Measurements from ENCODE around the gene EIF3D.
A peak's percentile ranks its signal among the peaks of the same experiment; 100 is the strongest.
"Not testable (repeated sequence)": the region's sequence is repeated elsewhere in the genome, so short reads cannot be mapped to it uniquely, and the experiment has no call there.

The EIF3D gene

DNA sequence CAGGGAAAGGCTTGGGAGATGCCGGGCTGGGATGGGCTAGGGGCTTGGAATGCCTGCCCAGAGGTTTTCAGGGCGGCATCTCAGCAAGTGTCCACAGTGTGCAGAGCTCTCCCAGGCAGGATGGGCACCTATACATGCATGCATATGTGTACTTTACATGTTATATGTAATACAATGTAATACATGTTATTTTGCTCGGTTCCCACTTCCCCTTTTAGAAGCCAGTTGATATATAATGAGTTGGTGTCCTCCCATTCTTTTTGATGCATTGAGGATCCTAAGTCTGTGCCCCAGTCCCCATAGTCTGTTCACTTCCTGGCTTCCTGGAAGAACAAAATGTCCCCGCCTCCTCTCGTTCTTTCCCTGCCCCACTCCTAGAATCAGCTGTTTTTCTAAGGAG is 20.1 kb upstream of the EIF3D start:
- no peak for DNase-seq

DNA sequence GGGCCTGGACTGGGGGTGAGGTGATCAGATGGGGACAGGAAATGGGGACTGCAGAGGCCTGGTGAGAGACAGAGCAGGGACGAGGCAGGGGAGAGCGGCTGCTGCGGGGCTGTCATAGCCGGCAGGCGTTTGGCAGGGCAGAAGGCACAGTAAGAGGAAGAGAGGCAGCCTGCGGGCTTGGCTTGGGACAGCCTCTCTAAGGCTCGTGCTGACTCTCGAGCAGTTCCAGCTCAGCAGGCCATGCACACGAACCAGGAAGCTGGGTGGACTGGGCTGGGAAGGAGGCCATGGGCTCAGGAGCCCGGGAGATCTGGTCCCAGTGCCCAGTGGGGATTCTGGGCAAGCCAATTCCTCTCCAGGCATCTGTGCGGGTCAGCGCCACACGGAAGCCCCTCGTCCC is 19.6 kb upstream of the EIF3D start:
- no peak for DNase-seq

DNA sequence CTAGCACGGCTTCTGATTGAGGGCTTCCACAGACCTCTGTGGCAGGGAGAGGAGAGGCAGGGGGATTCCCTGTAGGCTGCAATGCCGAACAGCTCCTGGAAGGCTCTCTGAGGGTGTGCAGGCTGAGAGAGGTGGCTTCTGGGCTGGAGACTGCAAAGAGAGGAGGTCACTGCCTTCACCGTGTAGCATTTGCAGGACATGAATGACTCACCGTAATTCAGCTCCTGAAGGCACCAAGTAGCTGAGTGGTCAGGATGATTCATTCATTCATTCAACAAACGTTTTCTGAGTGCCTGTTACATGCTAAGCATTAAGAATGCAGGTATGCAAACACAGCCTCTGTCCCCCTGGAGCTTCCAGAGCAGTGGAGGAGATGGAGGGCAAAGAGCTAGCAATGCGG is 18.0 kb upstream of the EIF3D start:
- DNase-seq = no peak

DNA sequence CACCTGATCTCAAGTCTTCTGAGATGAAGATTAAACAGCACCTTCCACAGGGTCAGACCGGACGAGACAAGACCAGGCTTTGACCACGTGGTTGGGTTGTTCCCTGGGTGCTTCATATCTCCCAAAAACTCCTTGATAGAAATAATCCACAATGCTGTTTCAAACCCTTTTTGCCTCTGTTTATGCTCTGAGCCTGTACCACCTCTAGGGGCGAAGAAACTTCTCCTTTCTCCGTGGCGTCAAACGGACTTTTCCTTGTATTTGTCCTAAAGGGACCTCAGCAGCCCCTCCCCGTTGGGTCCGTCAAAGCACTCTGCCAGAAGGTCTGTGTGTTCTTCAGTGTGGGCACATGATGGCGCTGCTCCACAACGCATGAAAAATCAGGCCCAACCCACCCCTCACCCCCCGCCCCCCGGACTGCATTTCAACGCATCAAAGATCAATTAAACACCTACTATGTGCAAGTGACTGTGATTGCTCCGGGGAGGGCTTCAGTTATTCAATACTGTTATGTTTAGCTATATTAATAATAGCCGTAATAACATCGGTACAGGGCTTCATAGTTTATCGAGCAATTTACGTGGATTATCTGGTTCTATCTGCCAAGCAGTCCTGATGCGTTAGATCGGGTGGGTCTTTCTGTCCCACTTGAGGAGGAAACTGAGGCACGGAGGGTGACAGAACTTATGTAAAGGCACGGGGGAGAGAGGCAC is 17.3 kb upstream of the EIF3D start:
- DNase-seq = no peak

DNA sequence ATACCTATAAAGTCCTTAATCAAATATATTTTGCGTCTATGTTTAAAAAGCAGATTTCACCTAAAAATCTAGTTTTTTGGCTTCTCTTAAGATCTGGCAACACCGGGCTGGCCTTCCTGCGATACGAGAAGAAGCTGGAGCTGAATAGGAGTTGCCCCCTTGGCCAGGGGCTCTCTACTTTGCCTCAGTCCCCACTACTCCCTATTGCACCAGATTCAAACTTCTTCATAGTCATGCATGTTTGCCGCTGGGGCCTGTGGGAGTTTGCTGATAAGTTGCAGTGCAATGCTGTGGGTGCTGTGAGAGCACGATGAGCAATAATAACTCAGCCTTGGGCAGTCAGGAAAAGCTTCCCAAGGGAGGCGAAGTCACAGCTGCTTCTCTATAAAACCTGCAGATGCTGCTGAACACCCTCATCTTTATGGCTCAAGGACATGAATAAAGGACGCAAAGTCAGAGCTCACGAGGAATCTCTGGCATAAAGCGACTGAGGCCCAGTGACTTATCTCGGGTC is 15.2 kb upstream of the EIF3D start:
- no peak for DNase-seq

DNA sequence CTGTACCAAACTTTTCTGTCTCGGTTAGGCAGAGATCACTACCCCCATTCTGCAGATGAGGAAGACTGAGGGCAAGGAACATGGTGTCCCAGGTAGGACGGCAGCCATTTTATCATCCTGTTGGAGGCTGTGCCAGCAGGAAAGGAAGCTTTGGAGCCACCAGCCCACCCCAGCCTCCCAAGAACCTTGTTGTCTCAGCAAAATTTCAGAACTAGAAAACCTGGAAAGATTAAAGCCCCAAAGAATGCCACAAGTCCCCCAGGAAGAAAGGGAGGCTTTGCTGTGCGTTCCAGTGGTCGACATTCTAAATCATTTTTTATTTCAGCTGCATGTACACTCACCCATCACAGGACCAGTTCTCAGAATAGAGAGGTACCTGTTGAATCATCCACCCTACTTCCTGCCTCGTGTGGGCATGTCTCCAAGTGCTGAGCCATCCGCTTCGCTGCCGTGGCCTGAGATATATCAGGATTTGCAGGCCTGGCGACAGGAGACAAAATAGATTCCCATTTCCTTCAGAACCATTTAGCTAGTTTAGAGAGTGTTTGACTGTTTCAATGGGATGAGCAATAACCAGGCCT is 13.0 kb upstream of the EIF3D start:
- DNase-seq = no peak

DNA sequence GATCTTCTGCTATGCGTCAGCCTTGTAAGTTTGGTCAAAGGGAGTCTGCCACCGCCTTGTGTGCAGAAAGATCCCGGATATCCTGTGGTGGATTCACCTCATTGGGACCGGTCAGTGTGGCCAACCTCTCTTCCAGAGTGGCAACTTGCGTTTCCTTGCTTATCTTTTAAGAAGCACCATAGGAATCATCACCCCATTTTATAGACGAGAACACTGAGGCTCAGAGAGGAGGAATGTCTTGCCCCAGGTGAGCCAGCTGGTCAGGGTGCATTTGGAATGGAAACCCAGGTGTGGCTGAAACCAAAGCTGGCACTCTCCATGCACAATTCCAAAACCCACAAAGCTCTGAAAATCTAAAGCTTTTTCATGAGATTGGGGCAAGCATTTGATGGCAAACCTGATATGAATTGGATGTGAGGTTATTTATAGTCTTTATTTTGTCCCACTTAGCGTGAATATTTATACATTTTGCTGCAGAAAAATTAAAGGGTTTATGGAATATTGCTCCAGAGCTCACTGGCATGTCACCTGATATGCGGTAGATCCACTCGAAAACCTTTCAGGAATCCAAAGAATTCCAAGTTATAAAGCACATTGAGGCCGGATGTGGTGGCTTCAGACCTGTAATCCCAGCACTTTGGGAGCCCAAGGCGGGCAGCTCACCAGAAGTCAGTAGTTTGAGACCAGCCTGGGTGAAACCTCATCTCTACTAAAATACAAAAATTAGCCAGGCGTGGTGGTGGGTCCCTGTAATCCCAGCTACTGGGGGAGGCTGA is 12.1 kb upstream of the EIF3D start:
- DNase-seq = no peak

DNA sequence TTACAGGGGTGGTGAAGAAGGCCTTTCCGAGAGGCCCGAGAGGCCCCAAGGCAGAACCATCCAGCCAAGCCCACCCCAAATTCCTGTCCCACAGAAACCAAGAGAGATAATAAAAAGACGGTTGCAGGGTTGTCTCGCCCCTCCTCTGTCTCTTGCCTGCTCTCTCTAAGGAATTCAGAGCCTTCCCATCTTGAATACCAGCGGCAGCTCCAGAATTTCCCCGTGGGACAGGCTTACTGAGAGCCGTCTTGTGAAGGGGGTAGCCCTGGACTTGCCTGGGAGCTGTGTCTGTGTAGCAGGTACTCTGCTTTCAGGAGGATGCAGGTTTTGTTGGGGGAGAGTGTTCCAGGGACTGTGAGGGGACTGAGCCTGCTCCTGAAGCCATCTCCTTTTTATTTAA is 9.6 kb upstream of the EIF3D start:
- no peak for DNase-seq

DNA sequence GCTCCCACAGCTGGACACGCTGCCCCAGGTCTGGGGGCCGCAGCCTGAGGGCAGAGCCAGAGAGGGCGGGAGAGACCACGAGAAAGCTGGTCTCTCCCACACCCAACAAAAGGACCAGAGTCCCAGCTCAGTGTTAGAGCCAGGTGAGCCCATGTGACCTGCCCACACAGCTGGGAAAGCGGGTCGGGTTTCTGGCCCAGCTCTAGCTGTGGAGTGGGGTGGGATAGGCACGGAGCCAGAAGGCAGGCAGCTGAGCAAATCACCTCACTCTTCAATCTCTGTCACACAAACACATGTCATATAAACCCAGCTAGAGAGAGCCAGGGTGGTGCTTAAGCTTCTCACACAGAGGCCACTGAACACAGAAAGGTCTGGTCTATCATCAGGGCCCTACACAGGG is 7.8 kb upstream of the EIF3D start:
- DNase-seq = peak; percentile 87

DNA sequence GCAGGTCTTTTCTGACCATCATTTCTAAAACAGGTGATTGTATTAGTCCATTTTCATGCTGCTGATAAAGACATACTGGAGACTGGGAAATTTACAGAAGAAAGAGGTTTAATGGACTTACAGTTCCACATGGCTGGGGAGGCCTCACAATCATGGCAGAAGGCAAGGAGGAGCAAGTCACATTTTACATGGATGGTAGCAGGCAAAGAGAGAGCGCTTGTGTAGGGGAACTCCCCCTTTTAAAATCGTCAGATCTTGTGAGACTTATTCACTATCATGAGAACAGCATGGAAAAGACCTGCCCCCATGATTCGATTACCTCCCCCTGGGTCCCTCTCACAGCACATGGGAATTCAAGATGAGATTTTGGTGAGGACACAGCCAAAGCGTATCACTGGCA is 4.4 kb upstream of the EIF3D start:
- DNase-seq = not testable (repeated sequence)

DNA sequence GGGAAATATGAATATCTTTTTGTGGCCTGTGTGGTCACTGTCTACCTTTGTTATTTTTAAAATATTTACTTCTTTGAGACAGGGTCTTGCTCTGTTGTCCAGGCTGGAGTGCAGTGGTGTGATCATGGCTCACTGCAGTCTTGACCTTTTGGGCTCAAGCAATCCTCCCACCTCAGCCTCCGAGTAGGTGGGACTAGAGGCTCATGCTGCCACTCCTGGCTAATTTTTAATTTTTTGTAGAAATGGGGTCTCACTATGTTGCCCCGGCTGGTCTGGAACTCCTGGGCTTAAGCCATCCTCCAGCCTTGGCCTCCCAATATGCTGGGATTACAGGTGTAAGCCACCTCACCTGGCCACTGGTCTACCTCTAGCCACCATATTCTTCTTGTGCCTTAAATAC is 3.5 kb upstream of the EIF3D start:
- DNase-seq = no peak

DNA sequence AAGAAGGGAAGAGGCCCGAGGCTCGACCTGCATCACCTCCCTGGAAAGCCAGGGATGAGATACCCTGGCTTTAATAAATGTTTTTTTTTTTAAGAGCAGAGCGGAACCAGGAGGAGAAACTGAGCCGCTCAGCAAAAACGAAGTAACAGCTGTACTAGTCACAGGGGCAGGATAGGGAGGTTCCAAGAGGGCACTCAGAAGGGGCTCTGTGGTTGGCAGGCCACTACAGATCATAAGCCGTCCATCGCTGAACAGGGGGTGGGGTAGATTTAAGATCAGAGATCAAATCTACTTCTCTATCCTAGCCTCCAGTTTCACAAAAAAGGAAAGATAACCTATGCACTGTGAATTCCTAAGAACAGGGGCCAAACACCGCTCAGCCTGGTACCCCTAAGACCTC is 625 bp downstream of the EIF3D start:
- DNase-seq = peak; percentile 12

DNA sequence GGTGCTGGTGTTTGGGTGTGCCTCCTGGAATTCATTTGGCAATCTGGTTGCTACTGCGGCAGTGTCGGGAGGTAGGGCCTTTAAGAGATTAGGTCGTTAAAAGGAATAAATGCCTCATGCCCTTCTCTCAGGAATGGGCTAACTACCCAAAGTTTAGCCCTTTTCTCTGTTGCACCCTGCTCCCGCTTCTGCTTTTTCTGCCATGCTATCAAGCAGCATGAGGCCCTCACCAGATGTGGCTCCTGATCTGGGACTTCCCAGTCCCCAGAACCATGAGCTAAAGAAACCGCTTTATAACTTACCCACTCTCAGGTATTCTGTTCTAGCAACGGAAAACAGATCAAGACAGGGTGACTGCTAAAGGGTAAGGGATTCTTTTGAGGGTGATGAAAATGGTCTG is 6.3 kb downstream of the EIF3D start:
- DNase-seq = no peak

DNA sequence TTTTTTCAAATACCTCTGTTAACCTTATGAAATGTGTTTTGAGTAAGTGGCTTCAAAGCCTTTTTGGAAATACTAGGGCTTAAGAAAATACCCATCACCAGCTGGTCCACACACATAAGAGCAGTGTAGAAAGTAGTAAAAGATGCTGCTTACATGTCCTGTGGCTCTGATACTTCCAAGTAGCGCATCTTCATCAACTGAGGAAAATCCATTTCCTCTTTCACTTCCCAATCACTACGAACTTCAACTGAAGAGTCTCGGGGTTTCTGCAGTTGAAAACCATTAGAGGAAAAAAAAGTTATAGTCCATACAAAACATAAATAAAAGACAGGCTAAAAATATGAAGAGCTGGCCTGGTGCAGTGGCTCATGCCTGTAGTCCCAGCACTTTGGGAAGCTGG is 8.5 kb downstream of the EIF3D start:
- no peak for DNase-seq

DNA sequence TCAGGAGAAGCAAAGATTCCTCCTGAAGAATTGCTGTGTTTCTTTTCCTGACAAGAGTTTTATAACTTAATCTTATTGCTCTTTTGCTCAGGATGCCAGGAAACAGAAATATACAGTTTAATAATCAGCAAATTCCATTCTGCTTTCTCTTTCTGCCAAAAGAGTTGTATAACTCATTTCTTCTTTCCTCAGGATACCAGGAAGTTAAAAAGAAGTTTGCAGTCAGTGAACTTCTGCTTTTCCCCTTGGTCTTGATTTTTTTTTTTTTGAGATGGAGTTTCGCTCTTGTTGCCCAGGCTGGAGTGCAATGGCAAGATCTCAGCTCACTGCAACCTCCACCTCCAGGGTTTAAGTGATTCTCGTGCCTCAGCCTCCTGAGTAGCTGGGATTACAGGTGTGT is 9.1 kb downstream of the EIF3D start:
- DNase-seq = not testable (repeated sequence)

DNA sequence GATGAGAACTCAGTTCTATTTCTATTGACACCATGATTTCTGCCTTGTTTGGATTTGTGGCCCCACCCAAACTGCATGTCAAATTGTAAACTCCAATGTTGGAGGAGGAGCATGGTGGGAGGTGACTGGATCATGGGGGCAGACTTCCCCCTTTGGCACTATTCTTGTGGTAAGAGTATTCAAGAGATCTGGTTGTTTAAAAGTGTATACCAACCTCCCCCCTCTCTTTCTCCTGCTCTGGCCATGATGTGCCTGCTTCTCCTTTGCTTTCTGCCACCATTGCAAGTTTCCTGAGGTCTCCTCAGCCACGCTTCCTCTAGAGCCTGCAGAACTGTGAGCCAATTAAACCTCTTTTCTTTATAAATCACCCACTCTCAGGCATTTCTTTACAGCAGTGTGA is 14.2 kb downstream of the EIF3D start:
- DNase-seq = no peak

DNA sequence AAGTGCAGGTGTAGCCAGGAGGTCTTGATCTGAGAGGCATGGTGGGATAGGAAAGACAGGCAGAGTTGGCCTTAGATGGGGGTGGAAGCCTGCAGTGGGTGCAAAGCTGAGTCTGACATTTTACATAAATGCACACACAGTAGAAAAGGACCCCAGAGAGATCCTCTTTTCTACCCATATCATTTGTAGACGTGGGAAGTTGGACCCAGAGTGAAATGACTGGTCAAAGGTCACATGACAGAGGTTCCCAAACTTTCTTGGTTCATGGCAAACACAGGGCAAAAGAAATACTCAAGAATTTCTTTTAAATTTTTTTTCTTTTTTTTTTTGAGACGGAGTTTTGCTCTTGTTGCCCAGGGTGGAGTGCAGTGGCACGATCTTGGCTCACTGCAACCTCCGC is 16.0 kb downstream of the EIF3D start:
- no peak for DNase-seq

DNA sequence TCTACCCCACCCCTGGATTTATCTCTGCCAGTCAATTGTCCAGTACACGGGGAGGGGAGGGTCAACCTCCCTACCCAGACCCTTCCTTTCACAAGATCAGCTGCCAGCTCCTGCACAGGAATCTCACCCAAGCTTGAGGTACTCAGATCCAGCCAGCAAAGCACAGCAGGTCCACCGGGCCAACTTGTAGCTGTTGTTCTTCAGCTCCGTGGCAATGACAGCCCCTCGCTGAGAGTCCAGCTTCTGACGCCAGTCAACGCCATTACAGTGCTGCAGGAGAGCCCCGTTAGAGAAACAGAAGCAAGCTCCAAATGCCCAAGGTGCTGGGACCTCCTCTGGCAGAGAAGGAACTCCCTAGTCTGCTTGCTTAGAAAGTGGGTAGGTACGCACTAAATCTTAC is 16.6 kb downstream of the EIF3D start:
- DNase-seq = no peak

DNA sequence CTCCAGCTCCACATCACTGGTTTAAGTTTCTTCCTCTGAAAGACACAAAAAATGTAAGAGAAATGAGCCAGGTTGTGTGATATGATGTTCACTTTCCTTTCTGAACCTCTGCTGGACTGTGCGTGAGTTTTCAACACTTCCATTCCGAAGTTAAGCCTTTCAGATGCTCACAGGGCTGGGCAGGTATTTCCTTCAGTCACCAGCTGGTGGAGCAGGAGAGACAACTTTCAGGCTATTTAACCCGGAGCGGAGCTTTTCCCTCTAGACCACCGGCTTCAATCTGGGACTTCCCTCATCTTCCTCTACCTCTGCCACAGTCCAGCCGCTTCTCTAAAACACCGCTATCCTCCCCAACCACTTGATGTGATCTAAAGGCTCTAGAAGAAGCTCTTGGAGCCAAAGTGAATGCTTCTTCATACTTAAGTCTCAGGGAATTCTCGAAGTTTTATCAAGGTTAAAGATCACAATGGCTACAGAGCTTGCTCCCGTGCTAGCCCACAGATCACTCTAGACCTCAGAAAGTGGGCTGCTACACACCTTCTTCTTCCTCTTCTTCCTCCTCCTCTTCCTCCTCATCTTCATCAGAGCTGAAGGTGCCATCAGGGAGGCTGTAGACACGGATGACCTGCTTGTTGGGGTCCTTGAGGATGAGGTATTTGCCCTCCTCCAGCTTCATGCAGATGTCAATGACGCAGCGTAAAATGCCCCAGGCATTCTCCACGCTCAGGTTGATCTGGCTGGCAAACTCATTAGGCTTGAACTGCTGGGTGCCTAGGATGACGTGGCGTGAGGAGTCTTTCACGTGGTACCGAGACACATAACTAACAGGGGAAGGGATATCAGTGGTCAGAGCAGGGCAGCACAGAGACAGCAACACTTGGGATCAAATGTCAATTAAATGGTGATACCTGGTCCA is 17.7 kb downstream of the EIF3D start:
- DNase-seq = no peak

DNA sequence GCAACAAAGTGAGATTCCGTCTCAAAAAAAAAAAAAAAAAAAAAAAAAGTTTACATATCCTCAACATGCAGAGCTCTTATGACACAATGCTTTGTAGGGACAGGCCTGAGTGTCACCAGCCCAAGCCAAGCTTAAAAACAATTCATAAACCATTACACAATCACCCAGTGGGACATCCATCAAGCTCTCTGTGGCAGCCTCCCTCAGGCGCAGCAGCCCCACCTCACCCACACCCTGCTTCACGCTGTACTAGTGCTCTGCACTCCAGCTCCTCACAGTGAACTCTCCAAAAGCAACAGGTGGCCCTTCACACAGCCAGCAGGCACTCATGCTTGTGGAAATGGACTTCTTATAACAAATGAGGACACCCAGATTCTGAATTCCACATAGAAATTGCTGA is 18.6 kb downstream of the EIF3D start:
- DNase-seq = no peak

DNA sequence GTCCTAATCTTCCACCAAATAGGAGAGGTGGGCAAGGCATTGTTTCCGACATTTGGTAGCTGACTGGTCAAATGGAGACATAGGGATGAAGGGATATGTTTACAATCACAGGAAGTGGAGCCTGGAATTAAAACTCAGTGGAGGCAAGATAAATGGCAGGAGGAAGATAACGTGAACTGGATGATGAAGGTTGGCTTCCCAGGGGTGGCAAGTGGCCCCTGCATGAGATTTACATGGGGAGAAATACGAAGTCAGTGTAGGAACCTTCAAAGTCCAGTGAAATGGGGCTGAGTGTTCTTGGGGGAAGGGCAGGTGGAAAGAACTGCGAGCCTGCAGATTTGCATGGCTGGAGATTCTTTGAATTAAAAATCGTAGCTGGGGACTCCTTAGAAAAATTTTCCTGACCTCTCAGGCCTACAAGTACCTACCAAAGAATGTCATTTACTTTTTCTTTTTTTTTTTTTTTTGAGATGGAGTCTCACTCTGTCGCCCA is 21.4 kb downstream of the EIF3D start:
- DNase-seq = no peak

DNA sequence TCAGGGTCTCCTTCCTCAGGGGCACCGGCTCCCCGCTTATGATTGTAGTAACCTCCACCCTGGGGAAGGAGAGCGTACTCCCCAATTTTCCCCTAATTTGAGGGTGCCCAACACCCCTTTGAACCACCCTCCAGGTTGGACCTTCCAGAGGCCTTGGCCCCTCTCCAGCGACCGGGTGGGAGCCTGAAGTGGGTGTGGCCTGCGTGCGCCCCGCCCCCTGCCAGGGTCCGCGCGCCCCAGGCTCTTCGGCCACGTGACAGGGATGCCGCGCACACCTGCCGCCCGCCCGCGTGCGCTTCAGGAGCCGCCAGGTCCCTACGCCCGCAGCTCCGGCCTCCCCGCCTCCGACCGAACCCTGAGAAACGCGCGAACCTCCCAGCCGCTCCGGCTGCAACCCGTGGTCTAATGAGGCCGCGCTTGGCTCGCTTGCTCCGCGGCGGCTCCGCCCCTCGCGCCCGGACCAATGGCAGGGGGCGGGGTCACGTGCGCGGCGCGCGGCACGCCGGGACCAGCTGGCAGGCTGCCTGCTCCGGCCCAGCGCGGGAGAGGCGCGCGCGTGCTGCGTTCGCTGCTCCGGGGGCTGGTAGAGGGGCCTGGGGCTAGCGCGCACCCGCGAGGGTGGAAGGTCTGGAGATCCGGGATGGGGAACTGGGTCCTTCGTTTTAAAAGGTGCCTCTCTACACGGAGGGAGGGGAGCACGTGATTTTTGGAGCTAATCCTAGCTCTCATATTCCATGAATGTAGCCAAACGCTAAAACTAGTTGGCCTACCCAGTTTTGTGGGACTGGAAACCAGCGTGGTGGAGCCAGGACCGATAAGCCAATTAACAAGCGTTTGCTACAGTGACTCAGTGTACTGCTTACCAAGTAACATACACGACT is 22.1 kb downstream of the EIF3D start, which contains the start of gene FOXRED2:
Gene FOXRED2 (minus strand): TSS at position 404 of the 881 bp plus-strand sequence. CDS start 618 bp downstream, outside the sequence.
- peak; percentile 52 for DNase-seq

Measured in DMS79 treated with DMSO at 0.1 percent for 48 hours (cell line).